GM12801 (cell line): ENCODE results near the gene HOXA3.

Experiments used
- TF ChIP-seq, protein P1 (sequence below): IDR thresholded peaks from one replicate; pipeline ENCODE4 v1.5.1; 2011; ENCODE audit warnings: control low read depth; ENCODE audit not compliant: insufficient read length; ENCODE audit errors: extremely low read depth

HOXA3 gene

DNA sequence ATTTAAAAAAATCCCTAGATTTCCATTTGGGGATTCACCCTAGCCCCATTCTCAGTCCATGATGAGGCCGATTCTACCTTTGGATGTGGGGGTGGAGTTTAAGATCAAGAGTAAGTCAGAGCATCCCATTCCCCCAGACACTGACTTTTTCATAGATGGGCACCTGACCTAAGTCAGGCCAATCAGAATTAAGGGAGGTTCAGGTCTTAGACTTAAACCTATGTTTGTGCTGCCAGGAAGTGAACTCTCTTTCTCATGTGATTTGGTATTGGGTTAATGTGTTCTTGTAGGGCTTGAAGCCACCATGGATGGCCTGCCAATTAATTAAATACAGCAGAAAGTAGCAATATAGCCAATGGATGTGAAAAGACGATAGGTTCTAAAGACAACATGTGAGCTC is 86.7 kb downstream of the HOXA3 start:
- TF ChIP-seq, protein P1, sequence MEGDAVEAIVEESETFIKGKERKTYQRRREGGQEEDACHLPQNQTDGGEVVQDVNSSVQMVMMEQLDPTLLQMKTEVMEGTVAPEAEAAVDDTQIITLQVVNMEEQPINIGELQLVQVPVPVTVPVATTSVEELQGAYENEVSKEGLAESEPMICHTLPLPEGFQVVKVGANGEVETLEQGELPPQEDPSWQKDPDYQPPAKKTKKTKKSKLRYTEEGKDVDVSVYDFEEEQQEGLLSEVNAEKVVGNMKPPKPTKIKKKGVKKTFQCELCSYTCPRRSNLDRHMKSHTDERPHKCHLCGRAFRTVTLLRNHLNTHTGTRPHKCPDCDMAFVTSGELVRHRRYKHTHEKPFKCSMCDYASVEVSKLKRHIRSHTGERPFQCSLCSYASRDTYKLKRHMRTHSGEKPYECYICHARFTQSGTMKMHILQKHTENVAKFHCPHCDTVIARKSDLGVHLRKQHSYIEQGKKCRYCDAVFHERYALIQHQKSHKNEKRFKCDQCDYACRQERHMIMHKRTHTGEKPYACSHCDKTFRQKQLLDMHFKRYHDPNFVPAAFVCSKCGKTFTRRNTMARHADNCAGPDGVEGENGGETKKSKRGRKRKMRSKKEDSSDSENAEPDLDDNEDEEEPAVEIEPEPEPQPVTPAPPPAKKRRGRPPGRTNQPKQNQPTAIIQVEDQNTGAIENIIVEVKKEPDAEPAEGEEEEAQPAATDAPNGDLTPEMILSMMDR, result no peak

DNA sequence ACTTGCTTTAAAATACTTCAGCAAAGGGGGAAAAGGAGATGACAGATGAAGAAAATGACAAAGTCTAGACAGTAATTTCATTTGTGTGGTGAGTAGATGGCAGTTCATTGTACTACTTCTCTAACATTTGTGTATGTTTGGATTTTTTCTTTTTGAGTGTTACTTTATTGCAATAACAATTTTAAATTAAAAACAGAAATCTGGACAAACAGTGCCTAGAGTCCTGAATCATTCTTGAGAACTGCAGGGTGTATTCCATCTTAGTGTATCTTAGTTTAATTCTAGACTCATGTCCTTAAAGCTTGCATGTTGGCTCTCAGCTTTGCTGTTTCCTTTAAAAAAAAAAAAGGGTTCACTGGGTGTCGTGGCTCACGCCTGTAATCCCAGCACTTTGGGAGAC is 87.7 kb downstream of the HOXA3 start:
- TF ChIP-seq, protein P1, result no peak

GRCh38 chr7:27064159-27064558 is 88.2 kb downstream of the HOXA3 start:
- TF ChIP-seq, protein P1, result no peak

- TF ChIP-seq, protein P1, result no peak
These were observed 89.4 kb downstream of the HOXA3 start for GRCh38 chr7:27062946-27063345.
